CD4-positive, alpha-beta T cell treated with Interleukin-6 at 100 ng/mL for 8 hours (primary cell): ENCODE results near the gene GBE1.
"Not testable (repeated sequence)": the region's sequence is repeated elsewhere in the genome, so short reads cannot be mapped to it uniquely, and the experiment has no call there.

Experiments
- DNase-seq: peaks from one replicate; pipeline ENCODE4 v3.0.0-alpha.2; 2020; ENCODE audit warnings: mixed read lengths, low spot score

The GBE1 gene

DNA sequence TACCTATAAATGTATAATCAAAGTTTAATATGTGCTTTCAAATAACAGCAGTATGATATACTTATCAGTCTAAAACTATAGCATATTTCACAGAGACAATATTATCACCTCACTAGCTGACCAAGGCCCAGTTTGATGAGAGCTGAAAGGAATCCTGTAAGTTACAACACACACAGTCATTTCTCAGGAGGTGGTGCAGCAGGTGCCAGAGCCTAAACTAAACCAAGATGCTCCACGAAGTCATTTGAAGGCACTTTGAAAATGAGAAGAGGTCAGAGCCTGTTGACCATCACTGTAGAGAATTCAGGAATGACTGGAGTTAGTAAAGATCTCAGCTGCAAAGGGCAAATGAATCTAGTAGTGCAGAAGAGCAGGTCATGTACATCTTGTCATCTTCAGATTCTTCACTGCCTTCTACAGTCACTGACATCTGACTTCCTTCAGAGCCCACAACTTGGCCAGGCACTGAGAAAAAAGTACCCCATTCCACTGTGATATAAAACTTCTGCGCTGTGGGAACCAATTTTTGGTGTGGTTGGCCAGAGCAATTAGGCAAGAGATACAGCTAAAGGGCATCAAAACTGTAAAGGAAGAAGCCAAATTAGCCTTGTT is 7.9 kb downstream of the GBE1 start:
- DNase-seq = no peak

DNA sequence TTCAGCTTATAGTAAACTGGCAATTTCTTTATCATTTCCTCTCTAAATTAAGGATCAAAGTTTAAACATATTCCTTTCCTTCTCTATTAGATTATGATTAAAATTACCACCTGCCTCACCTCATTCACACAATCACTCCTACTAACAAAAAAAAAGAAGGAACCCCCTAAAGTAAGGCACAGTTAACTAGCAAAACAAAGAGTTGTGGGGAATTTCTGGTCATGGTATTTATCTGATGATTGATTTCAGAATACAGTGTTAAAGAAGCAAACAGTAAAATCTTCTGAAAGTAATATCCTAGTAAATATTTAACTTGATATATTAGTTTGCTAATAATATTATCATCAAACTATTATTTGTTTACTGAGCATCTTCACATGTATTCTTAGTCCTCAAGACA is 8.8 kb downstream of the GBE1 start:
- no peak for DNase-seq

DNA sequence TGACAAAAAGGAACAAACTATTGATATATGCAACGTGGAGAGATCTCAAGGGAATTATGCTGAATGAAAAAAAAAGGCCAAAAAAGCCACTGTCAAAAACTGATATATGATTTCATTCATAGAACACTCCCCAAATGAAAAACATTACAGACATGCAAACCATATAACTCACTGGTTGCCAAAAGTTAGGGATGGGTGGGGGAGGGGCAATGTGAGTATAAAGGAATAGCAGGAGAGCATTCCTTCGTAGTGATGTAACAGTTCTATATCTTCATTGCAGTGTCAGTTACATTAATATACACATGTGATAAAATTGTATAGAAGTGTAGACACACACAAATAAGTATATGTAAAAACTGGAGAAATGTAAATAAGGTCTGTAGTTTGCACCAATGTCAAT is 12.2 kb downstream of the GBE1 start:
- no peak for DNase-seq

DNA sequence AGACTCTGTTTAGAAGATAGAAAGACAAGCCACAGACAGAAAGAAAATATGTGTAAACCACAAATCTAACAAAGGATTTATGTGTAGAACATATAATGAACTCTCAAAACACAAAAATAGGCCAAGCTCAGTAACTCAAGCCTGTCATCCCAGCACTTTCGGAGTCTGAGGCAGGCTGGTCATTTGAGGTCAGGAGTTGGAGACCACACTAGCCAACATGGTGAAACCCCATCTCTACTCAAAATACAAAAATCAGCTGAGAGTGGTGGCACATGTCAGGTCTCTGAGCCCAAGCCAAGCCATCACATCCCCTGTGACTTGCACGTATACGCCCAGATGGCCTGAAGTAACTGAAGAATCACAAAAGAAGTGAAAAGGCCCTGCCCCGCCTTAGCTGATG is 14.2 kb downstream of the GBE1 start:
- DNase-seq = not testable (repeated sequence)

DNA sequence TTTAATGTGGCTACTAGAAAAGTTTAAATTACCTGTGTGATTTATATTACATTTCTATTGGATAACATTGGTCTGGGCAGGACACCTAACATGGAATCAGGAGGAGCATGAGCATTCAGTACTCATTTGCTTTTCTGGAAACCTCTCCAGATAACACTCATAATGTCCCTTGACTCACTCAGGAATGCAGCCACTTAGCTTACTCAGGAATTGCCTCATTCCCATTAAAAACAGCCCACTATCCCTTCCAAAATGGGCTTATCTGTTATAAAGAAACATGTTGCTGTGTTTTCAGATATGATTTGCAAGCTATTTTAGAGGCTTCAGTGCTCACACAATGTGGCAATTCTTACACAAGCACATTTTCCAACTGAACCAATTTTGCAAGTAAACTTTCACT is 17.1 kb downstream of the GBE1 start:
- DNase-seq = no peak

GRCh38 chr3:81743096-81744025 is 18.1 kb downstream of the GBE1 start:
- no peak for DNase-seq

DNA sequence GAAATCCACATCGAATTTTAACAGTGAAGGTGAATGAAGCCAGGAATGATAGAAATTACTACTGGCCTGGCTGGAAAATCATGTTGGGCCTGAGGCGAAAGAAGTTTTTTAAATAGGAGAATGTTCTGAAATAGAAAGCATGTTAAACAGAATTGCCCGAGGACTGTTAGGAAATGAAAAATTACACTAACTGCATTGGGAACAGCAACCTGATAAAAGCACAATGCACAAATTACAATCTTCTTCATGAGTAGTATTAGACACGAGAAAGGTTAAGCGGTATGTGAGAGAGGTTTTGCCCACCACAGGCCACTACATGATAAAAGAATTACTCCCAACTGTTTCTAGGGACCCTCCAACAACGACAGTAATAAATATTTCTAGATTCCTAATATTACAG is 18.9 kb downstream of the GBE1 start:
- DNase-seq = no peak

DNA sequence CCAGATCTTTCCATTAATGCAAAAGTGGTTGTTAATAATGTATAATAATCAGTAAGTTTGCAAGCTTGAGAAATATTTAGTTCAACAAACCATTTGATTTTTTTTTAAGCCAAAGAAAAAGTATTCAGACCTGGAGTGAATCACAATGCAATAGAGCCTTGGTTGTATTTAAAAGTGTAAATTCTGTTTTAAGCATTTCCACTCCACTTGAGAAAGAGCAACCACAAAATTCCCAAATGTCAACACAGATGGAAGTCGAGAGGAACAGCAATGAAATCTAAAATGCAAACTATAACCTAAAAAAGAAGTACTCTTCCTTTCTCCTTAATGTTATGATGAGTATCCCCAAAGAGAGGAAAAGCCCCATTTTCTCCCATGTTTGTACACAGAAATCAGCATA is 20.2 kb downstream of the GBE1 start:
- DNase-seq = no peak

DNA sequence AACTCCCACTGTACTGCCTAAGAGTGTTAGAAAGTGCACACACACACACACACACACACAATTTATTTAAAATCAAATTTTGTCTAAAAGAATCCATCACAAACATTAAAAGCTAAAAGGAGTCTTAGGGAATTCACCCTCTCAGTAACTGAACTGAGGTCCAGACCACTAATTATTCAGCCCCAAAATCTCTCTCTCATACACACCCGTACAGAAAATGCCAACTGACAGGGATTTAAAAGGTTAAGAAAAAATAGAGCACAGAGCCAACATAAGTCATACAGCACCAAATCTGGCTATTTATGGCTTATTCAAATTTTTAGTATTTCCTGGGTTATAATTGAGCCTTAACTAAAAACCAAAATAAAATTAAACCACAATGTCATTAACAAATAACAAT is 20.7 kb downstream of the GBE1 start:
- no peak for DNase-seq

DNA sequence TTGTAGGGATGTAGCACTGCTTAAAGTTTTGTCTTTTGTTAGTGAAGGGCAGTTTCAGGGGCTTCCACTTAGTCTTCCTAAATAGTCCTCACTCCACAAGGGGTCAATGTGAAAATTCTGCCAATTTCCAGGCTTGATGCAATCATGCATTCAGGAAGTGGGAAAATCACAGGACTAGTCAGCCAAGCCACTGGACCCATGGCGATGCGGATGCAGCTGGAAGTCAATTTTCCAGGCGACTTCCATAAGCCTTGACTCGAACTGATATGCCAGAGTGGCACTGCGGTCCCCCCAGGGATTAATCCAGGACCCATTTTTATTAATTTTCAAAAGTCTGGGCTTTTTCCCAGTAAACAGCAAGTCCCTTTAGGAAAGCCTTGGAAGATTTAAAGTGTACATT is 26.1 kb downstream of the GBE1 start:
- no peak for DNase-seq

GRCh38 chr3:81734742-81735141 is 26.7 kb downstream of the GBE1 start:
- DNase-seq = no peak

GRCh38 chr3:81732642-81733041 is 28.8 kb downstream of the GBE1 start:
- DNase-seq = no peak

- DNase-seq = no peak
These were observed 32.5 kb downstream of the GBE1 start for GRCh38 chr3:81728766-81729544.

DNA sequence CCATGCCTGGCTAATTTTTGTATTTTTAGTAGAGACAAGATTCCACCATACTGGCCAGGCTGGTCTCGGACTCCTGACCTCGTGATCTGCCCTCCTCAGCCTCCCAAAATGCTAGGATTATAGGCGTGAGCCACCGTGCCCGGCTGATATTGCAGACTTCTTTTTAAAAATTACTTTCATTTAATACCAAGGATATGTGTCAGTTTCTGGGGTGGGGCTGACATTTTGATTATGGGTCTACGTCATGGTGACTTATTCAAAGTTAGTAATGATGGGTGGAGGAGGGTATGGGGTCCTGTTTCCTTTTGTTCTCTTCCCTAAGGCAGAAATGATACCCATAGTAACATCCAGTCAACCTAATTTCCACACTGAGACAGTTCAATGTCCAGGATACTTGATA is 34.7 kb downstream of the GBE1 start:
- DNase-seq = no peak

DNA sequence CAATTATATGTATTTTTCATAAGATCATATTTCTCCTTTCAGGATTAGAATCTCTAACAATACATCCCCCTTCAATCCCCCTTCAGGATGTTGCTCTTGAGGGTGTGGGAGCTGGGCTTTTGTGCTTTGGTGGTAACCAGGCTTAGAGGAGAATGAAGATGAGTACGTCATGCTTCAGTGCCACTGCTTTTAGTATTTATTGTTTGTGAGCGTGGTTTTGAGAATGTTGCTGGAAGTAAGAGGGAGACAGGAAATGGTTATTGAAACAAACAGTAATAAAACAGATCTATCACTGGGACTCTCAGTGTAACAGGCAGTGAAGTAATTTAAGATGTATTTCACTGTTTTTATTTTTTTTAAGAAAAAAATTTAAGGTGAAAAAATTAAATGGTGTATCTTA is 35.3 kb downstream of the GBE1 start:
- DNase-seq = no peak

DNA sequence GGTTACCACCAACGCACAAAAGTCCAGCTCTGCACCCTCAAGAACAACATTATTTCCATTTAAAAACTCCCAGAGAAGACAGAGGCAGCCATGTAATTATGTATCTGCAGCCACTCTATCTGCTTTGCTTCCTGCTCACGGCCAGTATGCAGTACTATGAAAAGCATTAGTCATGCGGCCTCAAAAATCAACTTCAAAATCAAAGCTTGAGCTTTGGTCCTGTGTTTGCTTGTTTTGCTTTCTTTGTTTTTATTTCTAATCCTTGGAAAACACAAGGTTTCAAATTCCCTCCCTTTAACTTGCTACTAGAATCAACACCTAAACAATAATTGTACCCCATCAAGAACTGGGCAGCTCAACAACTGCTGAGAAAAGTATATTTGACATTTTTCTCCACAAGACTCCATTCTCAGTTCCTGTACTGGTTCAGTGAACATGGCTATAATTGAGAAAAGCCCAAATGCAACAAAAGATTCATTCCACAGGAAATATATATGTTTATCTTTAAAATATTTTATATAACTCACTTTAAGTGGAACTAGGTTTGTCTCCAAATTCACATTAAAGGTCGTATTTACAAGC is 37.6 kb downstream of the GBE1 start:
- DNase-seq = no peak

GRCh38 chr3:81718311-81718710 is 43.1 kb downstream of the GBE1 start:
- DNase-seq = no peak

- no peak for DNase-seq
These were observed 44.5 kb downstream of the GBE1 start for GRCh38 chr3:81716870-81717509.

GRCh38 chr3:81713031-81713430 is 48.4 kb downstream of the GBE1 start:
- no peak for DNase-seq

GRCh38 chr3:81709606-81710005 is 51.8 kb downstream of the GBE1 start:
- DNase-seq = no peak

DNA sequence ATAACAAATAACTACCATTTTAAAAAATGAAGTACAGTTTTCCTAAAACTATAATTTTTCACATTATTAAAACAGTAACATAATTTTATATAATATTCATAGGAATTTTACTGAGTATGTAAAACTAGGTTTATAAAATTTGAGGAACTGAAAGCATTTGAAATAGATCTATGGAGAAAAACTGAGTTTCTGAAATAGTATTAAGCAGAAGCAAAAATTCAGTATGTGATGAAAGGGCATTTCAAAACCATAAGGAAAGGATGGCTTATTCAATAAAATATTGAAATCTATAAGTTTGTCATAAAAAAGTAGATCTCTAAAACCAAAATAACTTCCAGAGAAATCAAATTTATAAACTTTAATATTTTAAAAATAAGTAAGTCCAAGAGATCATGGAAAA is 53.4 kb downstream of the GBE1 start:
- DNase-seq = no peak

- no peak for DNase-seq
These were observed 59.3 kb downstream of the GBE1 start for GRCh38 chr3:81702126-81702525.
